Activated CD8-positive, alpha-beta T cell treated with anti-CD3 and anti-CD28 coated beads for 36 hours (primary cell): ENCODE data around the gene SLCO2A1. TPM values are rescaled to one million over a fixed set of nuclear protein-coding genes. Genes with fewer than 3 reads are reported as not detected.

Experiments
- ATAC-seq: fragments of 200-7000 bp; cut with Tn5 transposase; one replicate; pipeline ENCODE4 v1.10.0; 2021; ENCODE audit warnings: mild to moderate bottlenecking, moderate library complexity
- CTCF ChIA-PET: fragments of 350-600 bp; sonication (Branson Sonifier 250); formaldehyde crosslinking; loops from one replicate; lab custom pipeline; 2021; ENCODE audit warnings: antibody characterized with exemption; lab: Charles Lee
- POLR2A ChIA-PET: fragments of 350-600 bp; sonication (Branson Sonifier 250); formaldehyde crosslinking; loops from one replicate; lab custom pipeline; 2021; ENCODE audit warnings: antibody characterized with exemption; lab: Charles Lee
- DNase-seq: peaks from one replicate; pipeline ENCODE4 v3.0.0-alpha.2; 2020
- H3K27ac Mint-ChIP-seq: one replicate; pipeline ENCODE4 v1.8.0; 2021; ENCODE audit warnings: mild to moderate bottlenecking, mixed read lengths
- H3K27me3 Mint-ChIP-seq: one replicate; pipeline ENCODE4 v1.8.0; 2021; ENCODE audit warnings: mixed read lengths
- H3K36me3 Mint-ChIP-seq: one replicate; pipeline ENCODE4 v1.8.0; 2021; ENCODE audit warnings: low read depth, mixed read lengths
- H3K4me1 Mint-ChIP-seq: one replicate; pipeline ENCODE4 v1.8.0; 2021; ENCODE audit warnings: low read depth, mixed read lengths
- H3K4me3 Mint-ChIP-seq: one replicate; pipeline ENCODE4 v1.8.0; 2021; ENCODE audit warnings: mild to moderate bottlenecking, moderate library complexity, mixed read lengths
- H3K9me3 Mint-ChIP-seq: one replicate; pipeline ENCODE4 v1.8.0; 2021; ENCODE audit warnings: mixed read lengths
- CTCF ChIP-seq: fragments of 200-600 bp; IDR thresholded peaks from one replicate; pipeline ENCODE4 v1.8.0; 2022; ENCODE audit warnings: antibody characterized with exemption, mild to moderate bottlenecking
- intact Hi-C: fragments of 100-400 bp; cut with micrococcal nuclease; formaldehyde crosslinking; loops from one replicate; pipeline ENCODE4 v1.10.0; 2022
- total RNA-seq, 2 experiments: library from RNA; stranded (reverse); gene quantifications; one replicate each; pipeline ENCODE4 v1.2.3, GENCODE V29; 2021

Gene SLCO2A1
- total RNA-seq, 2 experiments from 2014 or later = not detected

GRCh38 chr3:133991637-133992036 is 38.1 kb downstream of the SLCO2A1 start:
- POLR2A ChIA-PET = no interaction called here
- DNase-seq = no peak
- intact Hi-C loops = no loop called here
- no peak for ATAC-seq
- Mint-ChIP-seq H3K27ac (no peak overlapping the region), H3K9me3 (no peaks in the 10 kb centered on the region), H3K4me1 (peaks cover 2% of the 10 kb centered on the region), H3K4me3 (no peak overlapping the region), H3K36me3 (no peaks in the 10 kb centered on the region), H3K27me3 (peaks cover 4% of the 10 kb centered on the region)
- TF ChIP-seq CTCF = no peak
- CTCF ChIA-PET = no interaction called here

DNA sequence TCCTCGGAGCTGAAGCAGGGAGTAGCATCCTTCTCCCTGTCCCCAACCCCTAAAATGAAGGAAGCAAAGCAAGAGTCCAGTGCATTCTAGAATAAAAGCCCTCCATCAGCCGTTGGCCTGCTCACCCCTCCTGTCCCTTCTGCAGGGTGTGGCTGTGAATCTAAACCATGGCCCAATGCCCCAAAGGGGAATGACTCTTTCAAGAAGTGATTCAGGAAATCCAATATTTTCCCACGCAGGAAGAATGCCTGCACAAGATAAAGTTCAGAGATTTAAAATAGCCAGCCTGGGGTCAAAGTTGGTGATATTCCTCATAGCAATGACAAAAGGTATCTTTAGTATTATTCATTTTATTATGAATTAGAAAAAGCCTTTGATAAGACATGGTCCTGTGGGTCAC is 38.5 kb downstream of the SLCO2A1 start:
- Mint-ChIP-seq H3K9me3 (no peaks in the 10 kb centered on the region), H3K36me3 (no peaks in the 10 kb centered on the region), H3K27ac (no peak overlapping the region), H3K4me3 (no peak overlapping the region), H3K4me1 (peaks cover 4% of the 10 kb centered on the region), H3K27me3 (peaks cover 5% of the 10 kb centered on the region)
- intact Hi-C loops = no loop called here
- ATAC-seq (no peak), DNase-seq (no peak)
- ChIA-PET POLR2A (no interaction called here), CTCF (no interaction called here)
- TF ChIP-seq CTCF = no peak

- TF ChIP-seq CTCF = no peak
- no peaks in the 10 kb centered on the region for H3K36me3 Mint-ChIP-seq
- H3K9me3 Mint-ChIP-seq = no peaks in the 10 kb centered on the region
- CTCF ChIA-PET = no interaction called here
- H3K4me1 Mint-ChIP-seq = peaks cover 4% of the 10 kb centered on the region
- H3K27me3 Mint-ChIP-seq = peaks cover 6% of the 10 kb centered on the region
- no peak for DNase-seq
- no peak overlapping the region for H3K4me3 Mint-ChIP-seq
- POLR2A ChIA-PET = no interaction called here
- no peak for ATAC-seq
- no peak overlapping the region for H3K27ac Mint-ChIP-seq
- intact Hi-C loops = no loop called here
Observed at GRCh38 chr3:133989936-133990702, 39.6 kb downstream of the SLCO2A1 start.

GRCh38 chr3:133988631-133989161 is 41.0 kb downstream of the SLCO2A1 start:
- no peak overlapping the region for H3K4me3 Mint-ChIP-seq
- DNase-seq (no peak), ATAC-seq (no peak)
- no peak overlapping the region for H3K27ac Mint-ChIP-seq
- TF ChIP-seq CTCF = no peak
- ChIA-PET POLR2A (no interaction called here), CTCF (no interaction called here)
- H3K27me3 Mint-ChIP-seq = peaks cover 2% of the 10 kb centered on the region
- H3K9me3 Mint-ChIP-seq = no peaks in the 10 kb centered on the region
- intact Hi-C loops = no loop called here
- no peaks in the 10 kb centered on the region for H3K36me3 Mint-ChIP-seq
- peaks cover 4% of the 10 kb centered on the region for H3K4me1 Mint-ChIP-seq

- H3K27ac Mint-ChIP-seq = no peak overlapping the region
- peaks cover 2% of the 10 kb centered on the region for H3K27me3 Mint-ChIP-seq
- ChIA-PET CTCF (no interaction called here), POLR2A (no interaction called here)
- no peaks in the 10 kb centered on the region for H3K9me3 Mint-ChIP-seq
- no peak for TF ChIP-seq CTCF
- no peak overlapping the region for H3K4me3 Mint-ChIP-seq
- peaks cover 4% of the 10 kb centered on the region for H3K4me1 Mint-ChIP-seq
- intact Hi-C loops = no loop called here
- DNase-seq = no peak
- ATAC-seq = no peak
- no peaks in the 10 kb centered on the region for H3K36me3 Mint-ChIP-seq
Observed at GRCh38 chr3:133987948-133988484, 41.7 kb downstream of the SLCO2A1 start.
